HepG2 (cell line): ENCODE results near the gene ABCA4. TPM values are rescaled to one million over a fixed set of nuclear protein-coding genes. Genes with fewer than 3 reads are reported as not detected.
A peak's percentile ranks its signal among the peaks of the same experiment; 100 is the strongest.

Source experiments
- BRD4 ChIP-seq: sonication (generic); formaldehyde crosslinking; IDR thresholded peaks from 2 replicates; pipeline ENCODE4 v1.4.0; 2020; ENCODE audit warnings: missing genetic modification reagents
- CHCHD3 ChIP-seq: sonication (generic); formaldehyde crosslinking; IDR thresholded peaks from 2 replicates; pipeline ENCODE4 v1.8.0; 2022; ENCODE audit warnings: mild to moderate bottlenecking, missing genetic modification reagents, moderate library complexity
- DNMT1 ChIP-seq: sonication (generic); formaldehyde crosslinking; IDR thresholded peaks from 2 replicates; pipeline ENCODE4 v1.5.1; 2020; ENCODE audit warnings: mild to moderate bottlenecking, missing genetic modification reagents
- EHMT2 ChIP-seq: fragments of 200-600 bp; sonication (generic); IDR thresholded peaks from 2 replicates; pipeline ENCODE4 v1.7.0; 2017; ENCODE audit warnings: antibody characterized with exemption, low read depth, low read length, borderline replicate concordance
- FOXO1 ChIP-seq: sonication (generic); formaldehyde crosslinking; IDR thresholded peaks from 2 replicates; pipeline ENCODE4 v1.4.0; 2020; ENCODE audit warnings: missing genetic modification reagents
- HNRNPL ChIP-seq: fragments of 200-400 bp; formaldehyde crosslinking; IDR thresholded peaks from 2 replicates; pipeline ENCODE4 v1.6.1; 2017; ENCODE audit warnings: mild to moderate bottlenecking, low read depth, low read length
- ISX ChIP-seq: sonication (generic); formaldehyde crosslinking; conservative IDR thresholded peaks from 2 replicates; pipeline ENCODE4 v1.5.0; 2020; ENCODE audit warnings: missing genetic modification reagents
- MAFF ChIP-seq: IDR thresholded peaks from 2 replicates; pipeline ENCODE4 v1.6.1; 2011; ENCODE audit warnings: low read depth, low read length, improper control_type of control experiment
- MAFG ChIP-seq: sonication (generic); formaldehyde crosslinking; IDR thresholded peaks from 2 replicates; pipeline ENCODE4 v1.5.1; 2020; ENCODE audit warnings: mild to moderate bottlenecking, missing genetic modification reagents
- NCOR1 ChIP-seq: fragments of 200-600 bp; sonication (generic); IDR thresholded peaks from 2 replicates; pipeline ENCODE4 v1.7.0; 2017; ENCODE audit warnings: antibody characterized with exemption, low read length, borderline replicate concordance
- NFE2L2 ChIP-seq: fragments of 150-350 bp; IDR thresholded peaks from 2 replicates; pipeline ENCODE4 v1.6.1; 2014; ENCODE audit warnings: low read length
- NR2F1 ChIP-seq, 2 experiments: fragments of 450-650 bp in 1 of 2; formaldehyde crosslinking in 1 of 2; IDR thresholded peaks; 2 replicates each; pipeline versions ENCODE4 v1.5.0 to v1.6.1; 2016 to 2020; ENCODE audit warnings: mild to moderate bottlenecking in 1 of 2, missing compliant biosample characterization in 1 of 2, missing genetic modification reagents in 1 of 2, moderate library complexity in 1 of 2
- NR2F2 ChIP-seq: IDR thresholded peaks from 2 replicates; pipeline ENCODE4 v1.6.1; 2012; ENCODE audit warnings: low read depth, inconsistent platforms, borderline replicate concordance
- RCOR2 ChIP-seq: IDR thresholded peaks from 2 replicates; pipeline ENCODE4 v1.6.1; 2016; ENCODE audit warnings: missing biosample characterization, missing genetic modification reagents
- RFX3 ChIP-seq: IDR thresholded peaks from 2 replicates; pipeline ENCODE4 v1.6.1; 2016; ENCODE audit warnings: missing biosample characterization, missing genetic modification reagents
- SOX6 ChIP-seq, 2 experiments: fragments of 450-650 bp in 1 of 2; sonication (generic) in 1 of 2; formaldehyde crosslinking in 1 of 2; IDR thresholded peaks; 2 replicates each; pipeline versions ENCODE4 v1.4.0 to v1.6.1; 2017 to 2020; ENCODE audit warnings: antibody characterized with exemption in 1 of 2, mild to moderate bottlenecking in 1 of 2, missing genetic modification reagents in 1 of 2
- SUZ12 ChIP-seq: fragments of 150-350 bp; IDR thresholded peaks from 2 replicates; pipeline ENCODE4 v1.6.1; 2014; ENCODE audit warnings: low read depth, low read length
- ZNF256 ChIP-seq: sonication (generic); formaldehyde crosslinking; conservative IDR thresholded peaks from 2 replicates; pipeline ENCODE4 v1.4.0; 2020; ENCODE audit warnings: missing genetic modification reagents
- ZNF549 ChIP-seq: sonication (generic); formaldehyde crosslinking; IDR thresholded peaks from 2 replicates; pipeline ENCODE4 v1.5.0; 2020; ENCODE audit warnings: missing genetic modification reagents
- ZNF562 ChIP-seq: sonication (generic); formaldehyde crosslinking; IDR thresholded peaks from 2 replicates; pipeline ENCODE4 v1.8.0; 2022; ENCODE audit warnings: missing genetic modification reagents, borderline replicate concordance
- ZNF629 ChIP-seq: sonication (generic); formaldehyde crosslinking; conservative IDR thresholded peaks from 2 replicates; pipeline ENCODE4 v1.5.0; 2020; ENCODE audit warnings: missing genetic modification reagents
- ZNF672 ChIP-seq: sonication (generic); formaldehyde crosslinking; IDR thresholded peaks from 2 replicates; pipeline ENCODE4 v1.8.1; 2022; ENCODE audit warnings: missing genetic modification reagents
- ZNF816 ChIP-seq: sonication (generic); formaldehyde crosslinking; IDR thresholded peaks from 2 replicates; pipeline ENCODE4 v1.8.0; 2022; ENCODE audit warnings: missing genetic modification reagents, mild to moderate bottlenecking, borderline replicate concordance
- polyA plus RNA-seq, 8 experiments: library from polyadenylated mRNA; depleted of rRNA in 3 of 8; stranded (reverse) in 7 of 8; unstranded in 1 of 8; fragments of >200 nt; fragmentation: Illumina TruSeq in 4 of 8; extraction: Trizol in 4 of 8; gene quantifications; 2 replicates each; pipeline versions ENCODE4 v1.2.1 to v1.2.3, GENCODE V29; 2011 to 2016; ENCODE audit warnings: low read depth in 4 of 8, missing spikeins in 1 of 8, mixed read lengths in 1 of 8; ENCODE audit not compliant: insufficient read depth in 1 of 8
- total RNA-seq, 5 experiments: library from RNA; depleted of rRNA; stranded (reverse); fragments of >200 nt; fragmentation: Illumina TruSeq; extraction: Trizol; gene quantifications; 2 replicates each; pipeline ENCODE4 v1.2.3, GENCODE V29; 2016; ENCODE audit warnings: low read depth in 1 of 5
- TF ChIP-seq, protein P1 (sequence below): sonication (generic); formaldehyde crosslinking; IDR thresholded peaks from 2 replicates; pipeline ENCODE4 v1.5.0; 2020; ENCODE audit warnings: mild to moderate bottlenecking, missing genetic modification reagents
- TF ChIP-seq, protein P2 (sequence below): sonication (generic); formaldehyde crosslinking; IDR thresholded peaks from 2 replicates; pipeline ENCODE4 v1.5.0; 2020; ENCODE audit warnings: mild to moderate bottlenecking, missing genetic modification reagents, borderline replicate concordance
- TF ChIP-seq, protein P3 (sequence below): sonication (generic); formaldehyde crosslinking; IDR thresholded peaks from 2 replicates; pipeline ENCODE4 v1.8.0; 2022; ENCODE audit warnings: mild to moderate bottlenecking, missing genetic modification reagents, moderate library complexity

Gene ABCA4
- total and polyA plus RNA-seq, 2 of the 13 experiments (the other 11 are each of a cell fraction or from before 2014, with no cell fraction given) = 0.24 to 0.67 TPM

DNA sequence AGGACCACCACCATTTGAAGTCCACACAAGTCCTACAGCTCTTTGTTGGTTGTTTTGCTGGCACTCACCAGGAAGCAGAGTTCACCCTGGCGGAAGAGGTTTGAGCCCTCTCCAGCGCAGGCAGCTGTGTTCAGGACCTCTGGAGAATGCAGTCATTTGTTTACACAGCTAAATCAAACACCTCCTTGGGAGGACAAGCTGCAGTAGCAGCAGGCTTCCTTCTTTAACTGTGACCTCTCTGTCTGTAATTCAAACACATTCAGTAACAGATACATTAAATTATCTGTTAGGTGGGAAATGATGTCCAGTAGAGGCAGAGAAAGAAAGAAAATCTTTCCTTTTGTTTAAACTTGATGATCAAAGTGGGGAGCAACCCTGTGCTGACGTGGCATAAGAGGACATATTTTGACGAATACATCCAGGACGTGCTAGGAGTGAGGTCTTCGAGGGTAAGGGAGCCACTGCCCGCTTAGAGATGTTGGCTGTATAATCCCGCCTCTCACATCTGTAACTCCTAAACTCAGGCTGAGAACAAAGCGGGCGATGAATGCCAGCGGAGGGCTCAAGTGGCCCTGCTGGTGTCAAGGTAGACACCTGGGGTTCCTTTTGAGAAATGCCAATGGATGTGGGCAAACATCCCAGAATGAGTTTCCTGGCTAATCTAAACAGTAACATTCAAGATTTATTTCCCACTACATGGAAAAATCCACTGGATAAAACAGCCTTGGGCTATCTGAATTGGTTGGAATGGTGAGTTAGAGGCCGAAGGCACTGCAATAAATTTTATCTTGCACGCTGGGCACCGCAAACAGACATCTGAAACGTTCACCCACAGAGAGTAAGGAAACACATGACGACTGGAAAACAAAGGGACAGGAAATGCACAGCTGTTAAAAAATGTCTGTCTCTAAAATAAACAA, 51.7 kb downstream of the ABCA4 start (continued):
- no peak for TF ChIP-seq CHCHD3 (CRISPR knock-in tag)
- TF ChIP-seq NR2F1 (CRISPR knock-in tag; IDR thresholded peaks at IDR 0.05) = no peak
- TF ChIP-seq NFE2L2 = no peak
- TF ChIP-seq, protein P1, sequence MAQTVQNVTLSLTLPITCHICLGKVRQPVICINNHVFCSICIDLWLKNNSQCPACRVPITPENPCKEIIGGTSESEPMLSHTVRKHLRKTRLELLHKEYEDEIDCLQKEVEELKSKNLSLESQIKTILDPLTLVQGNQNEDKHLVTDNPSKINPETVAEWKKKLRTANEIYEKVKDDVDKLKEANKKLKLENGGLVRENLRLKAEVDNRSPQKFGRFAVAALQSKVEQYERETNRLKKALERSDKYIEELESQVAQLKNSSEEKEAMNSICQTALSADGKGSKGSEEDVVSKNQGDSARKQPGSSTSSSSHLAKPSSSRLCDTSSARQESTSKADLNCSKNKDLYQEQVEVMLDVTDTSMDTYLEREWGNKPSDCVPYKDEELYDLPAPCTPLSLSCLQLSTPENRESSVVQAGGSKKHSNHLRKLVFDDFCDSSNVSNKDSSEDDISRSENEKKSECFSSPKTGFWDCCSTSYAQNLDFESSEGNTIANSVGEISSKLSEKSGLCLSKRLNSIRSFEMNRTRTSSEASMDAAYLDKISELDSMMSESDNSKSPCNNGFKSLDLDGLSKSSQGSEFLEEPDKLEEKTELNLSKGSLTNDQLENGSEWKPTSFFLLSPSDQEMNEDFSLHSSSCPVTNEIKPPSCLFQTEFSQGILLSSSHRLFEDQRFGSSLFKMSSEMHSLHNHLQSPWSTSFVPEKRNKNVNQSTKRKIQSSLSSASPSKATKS (CRISPR knock-in tag) = no peak
- no peak for TF ChIP-seq RCOR2
- no peak for TF ChIP-seq EHMT2
- no peak for TF ChIP-seq ZNF562 (CRISPR knock-in tag)
- TF ChIP-seq, protein P2, sequence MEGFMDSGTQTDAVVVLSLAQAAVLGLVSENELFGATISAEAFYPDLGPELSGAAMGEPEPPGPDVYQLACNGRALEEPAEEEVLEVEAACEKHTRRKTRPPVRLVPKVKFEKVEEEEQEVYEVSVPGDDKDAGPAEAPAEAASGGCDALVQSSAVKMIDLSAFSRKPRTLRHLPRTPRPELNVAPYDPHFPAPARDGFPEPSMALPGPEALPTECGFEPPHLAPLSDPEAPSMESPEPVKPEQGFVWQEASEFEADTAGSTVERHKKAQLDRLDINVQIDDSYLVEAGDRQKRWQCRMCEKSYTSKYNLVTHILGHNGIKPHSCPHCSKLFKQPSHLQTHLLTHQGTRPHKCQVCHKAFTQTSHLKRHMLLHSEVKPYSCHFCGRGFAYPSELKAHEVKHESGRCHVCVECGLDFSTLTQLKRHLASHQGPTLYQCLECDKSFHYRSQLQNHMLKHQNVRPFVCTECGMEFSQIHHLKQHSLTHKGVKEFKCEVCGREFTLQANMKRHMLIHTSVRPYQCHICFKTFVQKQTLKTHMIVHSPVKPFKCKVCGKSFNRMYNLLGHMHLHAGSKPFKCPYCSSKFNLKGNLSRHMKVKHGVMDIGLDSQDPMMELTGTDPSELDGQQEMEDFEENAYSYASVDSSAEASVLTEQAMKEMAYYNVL = peak; percentile 25; the same call in 1 of the 2 replicates
- TF ChIP-seq HNRNPL = no peak
- TF ChIP-seq ZNF256 (CRISPR knock-in tag) = no peak
- TF ChIP-seq ZNF816 (CRISPR knock-in tag) = no peak
- TF ChIP-seq MAFG (CRISPR knock-in tag) = no peak
- no peak for TF ChIP-seq SUZ12
- no peak for TF ChIP-seq ZNF549 (CRISPR knock-in tag)
- peak; percentile 47 for TF ChIP-seq MAFF
- TF ChIP-seq FOXO1 = peak; percentile 9; the same call in 1 of the 2 replicates
- no peak for TF ChIP-seq ZNF672 (CRISPR knock-in tag)
- TF ChIP-seq BRD4 = 0 out of 2 replicates have a peak, but pooled peaks have one; percentile 38
- TF ChIP-seq DNMT1 (CRISPR knock-in tag) = no peak
- TF ChIP-seq NCOR1 = no peak
- no peak for TF ChIP-seq NR2F2
- no peak for TF ChIP-seq SOX6 (IDR thresholded peaks at IDR 0.05)
- TF ChIP-seq SOX6 (CRISPR knock-in tag; IDR thresholded peaks at IDR 0.05) = peak; percentile 70
- no peak for TF ChIP-seq RFX3 (CRISPR knock-in tag)
- no peak for TF ChIP-seq ZNF629 (CRISPR knock-in tag)
- no peak for TF ChIP-seq ISX (CRISPR knock-in tag)
- TF ChIP-seq, protein P3, sequence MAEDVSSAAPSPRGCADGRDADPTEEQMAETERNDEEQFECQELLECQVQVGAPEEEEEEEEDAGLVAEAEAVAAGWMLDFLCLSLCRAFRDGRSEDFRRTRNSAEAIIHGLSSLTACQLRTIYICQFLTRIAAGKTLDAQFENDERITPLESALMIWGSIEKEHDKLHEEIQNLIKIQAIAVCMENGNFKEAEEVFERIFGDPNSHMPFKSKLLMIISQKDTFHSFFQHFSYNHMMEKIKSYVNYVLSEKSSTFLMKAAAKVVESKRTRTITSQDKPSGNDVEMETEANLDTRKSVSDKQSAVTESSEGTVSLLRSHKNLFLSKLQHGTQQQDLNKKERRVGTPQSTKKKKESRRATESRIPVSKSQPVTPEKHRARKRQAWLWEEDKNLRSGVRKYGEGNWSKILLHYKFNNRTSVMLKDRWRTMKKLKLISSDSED (CRISPR knock-in tag) = no peak
